Activated CD4-positive, alpha-beta T cell treated with anti-CD3 and anti-CD28 coated beads, Interleukin-2, amount 50 U/mL, for 1 hour (primary cell): ENCODE results near the gene CCDC154.
"Not testable (repeated sequence)": the region's sequence is repeated elsewhere in the genome, so short reads cannot be mapped to it uniquely, and the experiment has no call there.

Source experiments
- DNase-seq: peaks from one replicate; pipeline ENCODE4 v3.0.0-alpha.2; 2020

Gene CCDC154

GRCh38 chr16:1452530-1452929 is 8.2 kb upstream of the CCDC154 start:
- DNase-seq: no peak

- DNase-seq: no peak
Observed at GRCh38 chr16:1451702-1452392, 7.5 kb upstream of the CCDC154 start.

GRCh38 chr16:1450841-1451240 is 6.5 kb upstream of the CCDC154 start:
- DNase-seq: no peak

- DNase-seq: no peak
Observed at GRCh38 chr16:1450218-1450617, 5.9 kb upstream of the CCDC154 start.

GRCh38 chr16:1449201-1449788 is 4.9 kb upstream of the CCDC154 start:
- DNase-seq: no peak

GRCh38 chr16:1448536-1449116 is 4.3 kb upstream of the CCDC154 start:
- DNase-seq: no peak

- DNase-seq: no peak
Observed at GRCh38 chr16:1447965-1448364, 3.6 kb upstream of the CCDC154 start.

GRCh38 chr16:1446296-1447080 is 2.1 kb upstream of the CCDC154 start:
- DNase-seq: no peak

- DNase-seq: no peak
Observed at GRCh38 chr16:1445518-1446203, 1.3 kb upstream of the CCDC154 start.

- no peak for DNase-seq
Observed at GRCh38 chr16:1444730-1445517, 568 bp upstream of the CCDC154 start.

- DNase-seq: no peak
Observed at GRCh38 chr16:1443403-1443973, 868 bp downstream of the CCDC154 start.

- DNase-seq: no peak
Observed at GRCh38 chr16:1442697-1443096, 1.7 kb downstream of the CCDC154 start.

GRCh38 chr16:1441391-1441829 is 2.9 kb downstream of the CCDC154 start:
- no peak for DNase-seq

GRCh38 chr16:1439699-1440074 is 4.7 kb downstream of the CCDC154 start:
- DNase-seq: not testable (repeated sequence)

GRCh38 chr16:1439058-1439698 is 5.2 kb downstream of the CCDC154 start:
- no peak for DNase-seq

- DNase-seq: no peak
Observed at GRCh38 chr16:1438229-1439057, 5.9 kb downstream of the CCDC154 start.

GRCh38 chr16:1437606-1438005 is 6.8 kb downstream of the CCDC154 start:
- no peak for DNase-seq

- no peak for DNase-seq
Observed at GRCh38 chr16:1436731-1437355, 7.5 kb downstream of the CCDC154 start.

- DNase-seq: no peak
Observed at GRCh38 chr16:1435921-1436697, 8.2 kb downstream of the CCDC154 start.
